Lower leg skin (tissue), 4 donors: ENCODE measurements around the gene FOXN1. TPM values are rescaled to one million over a fixed set of nuclear protein-coding genes. Genes with fewer than 3 reads are reported as not detected.

ENCODE experiments used
- DNase-seq, 2 donors: peaks; one replicate each; pipeline ENCODE4 v3.0.0-alpha.2; 2019; ENCODE audit warnings: low spot score in 2 of 2
- H3K4me3 ChIP-seq: fragments of 200-600 bp; sonication (generic); 2 replicates; pipeline ENCODE4 v1.5.1; 2017; ENCODE audit warnings: mild to moderate bottlenecking, low read depth; ENCODE audit not compliant: poor library complexity, severe bottlenecking
- CTCF ChIP-seq, 3 donors: fragments of 450-650 bp; IDR thresholded peaks; one replicate each; pipeline ENCODE4 v1.5.1; 2016; ENCODE audit warnings: antibody characterized with exemption in 3 of 3, mild to moderate bottlenecking in 3 of 3, moderate library complexity in 2 of 3
- POLR2A ChIP-seq, 2 donors: fragments of 450-650 bp; IDR thresholded peaks; one replicate each; pipeline ENCODE4 v1.6.1; 2016 to 2017; ENCODE audit warnings: antibody characterized with exemption in 2 of 2, mild to moderate bottlenecking in 1 of 2, moderate library complexity in 1 of 2
- WGBS, 2 donors: methylation state at CpG; one replicate each; pipeline ENCODE4 v1.1.5; 2018; 5-methylcytosine and 5-hydroxymethylcytosine counted together
- intact Hi-C: fragments of 100-400 bp; cut with DNase I; formaldehyde crosslinking; loops from one replicate; pipeline ENCODE4 v1.15.0; 2023; ENCODE audit warnings: low total_unique reads
- total RNA-seq, 4 donors: library from RNA; depleted of rRNA; stranded (reverse); fragments of >200 nt; gene quantifications; one replicate each; pipeline ENCODE4 v1.1.0, GENCODE V29; 2016

Gene FOXN1
- total RNA-seq, 4 donors from 2014 or later: 28.9 to 65.0 (median 45.4) TPM

- no peak overlapping the region for H3K4me3 ChIP-seq
- no peak for TF ChIP-seq CTCF (IDR thresholded peaks at IDR 0.05)
- no peak for TF ChIP-seq POLR2A (IDR thresholded peaks at IDR 0.05)
- DNase-seq: no peak
- intact Hi-C loops: no loop called here
- WGBS, 2 donors: 83% methylated on average over 11 of the region's 11 CpGs
Measured at GRCh38 chr17:28476076-28476865, 29.9 kb upstream of the FOXN1 start.

- 90 to 95% methylated on average over 7 of the region's 7 CpGs for WGBS, 2 donors
- H3K4me3 ChIP-seq: no peak overlapping the region
- TF ChIP-seq CTCF (IDR thresholded peaks at IDR 0.05) (no peak), POLR2A (IDR thresholded peaks at IDR 0.05) (no peak)
- no peak for DNase-seq
- intact Hi-C loops: no loop called here
Measured at GRCh38 chr17:28477928-28478327, 28.2 kb upstream of the FOXN1 start.

GRCh38 chr17:28478712-28479615 is 27.2 kb upstream of the FOXN1 start:
- WGBS, 2 donors: 82 to 84% methylated on average over 3 of the region's 3 CpGs
- no peak for DNase-seq
- intact Hi-C loops: no loop called here
- H3K4me3 ChIP-seq: no peak overlapping the region
- TF ChIP-seq CTCF (IDR thresholded peaks at IDR 0.05) (no peak), POLR2A (IDR thresholded peaks at IDR 0.05) (no peak)

GRCh38 chr17:28480278-28480677 is 25.9 kb upstream of the FOXN1 start:
- 57 to 63% methylated on average over 5 of the region's 5 CpGs for WGBS, 2 donors
- no peak for DNase-seq
- TF ChIP-seq CTCF (IDR thresholded peaks at IDR 0.05) (no peak), POLR2A (IDR thresholded peaks at IDR 0.05) (no peak)
- intact Hi-C loops: no loop called here
- H3K4me3 ChIP-seq: no peak overlapping the region

GRCh38 chr17:28480799-28481571 is 25.2 kb upstream of the FOXN1 start:
- intact Hi-C loops: no loop called here
- TF ChIP-seq CTCF (IDR thresholded peaks at IDR 0.05) (no peak), POLR2A (IDR thresholded peaks at IDR 0.05) (no peak)
- no peak for DNase-seq
- WGBS, 2 donors: 65 to 67% methylated on average over 10 of the region's 10 CpGs
- no peak overlapping the region for H3K4me3 ChIP-seq
